SK-N-SH (cell line): ENCODE measurements around the gene LNP1. TPM values are rescaled to one million over a fixed set of nuclear protein-coding genes. Genes with fewer than 3 reads are reported as not detected.

Source experiments
- CTCF ChIA-PET: fragments of 300-600, 350-600 bp; formaldehyde crosslinking; extraction: SDS; loops from one replicate; lab custom pipeline; 2021; lab: Yijun Ruan, JAX
- POLR2A ChIA-PET: fragments of 350-600 bp; sonication (Branson Sonifier 250); formaldehyde crosslinking; extraction: SDS; loops from one replicate; lab custom pipeline; 2020; ENCODE audit warnings: antibody characterized with exemption, inconsistent platforms; lab: Yijun Ruan, JAX
- DNase-seq: peaks from one replicate; pipeline ENCODE4 v3.0.0; 2012
- H2AFZ ChIP-seq: fragments of 200-600 bp; sonication (generic); 2 replicates; pipeline ENCODE4 v1.8.1; 2016; ENCODE audit warnings: antibody characterized with exemption, mild to moderate bottlenecking, low read depth
- H3F3A ChIP-seq: fragments of 200-600 bp; sonication (generic); replicated peaks from 2 replicates; pipeline ENCODE3; 2016; ENCODE audit warnings: antibody characterized with exemption, mild to moderate bottlenecking; ENCODE audit not compliant: insufficient read depth
- H3K27ac ChIP-seq, 2 experiments: fragments of 200-500 bp in 1 of 2; fragments of 200-600 bp in 1 of 2; sonication (Bioruptor generic) in 1 of 2; sonication (generic), shearing (Covaris generic) in 1 of 2; 2 replicates each; pipeline versions ENCODE4 v1.5.1 to v1.6.1; 2014 to 2016; ENCODE audit warnings: low read depth in 2 of 2, inconsistent platforms in 1 of 2, low read length in 1 of 2, mild to moderate bottlenecking in 1 of 2, mixed read lengths in 1 of 2
- H3K27me3 ChIP-seq: fragments of 200-600 bp; sonication (generic), shearing (Covaris generic); 2 replicates; pipeline ENCODE4 v1.6.1; 2016; ENCODE audit warnings: mixed run types; ENCODE audit not compliant: insufficient read depth
- H3K36me3 ChIP-seq, 2 experiments: fragments of 200-500 bp in 1 of 2; fragments of 200-600 bp in 1 of 2; sonication (Bioruptor generic) in 1 of 2; sonication (generic) in 1 of 2; replicated peaks in 1 of 2; 2 replicates each; pipeline versions ENCODE3 to v1.5.1; 2014 to 2016; ENCODE audit warnings: low read length in 1 of 2, mild to moderate bottlenecking in 1 of 2; ENCODE audit not compliant: insufficient read depth in 2 of 2, control insufficient read depth in 1 of 2
- H3K4me1 ChIP-seq, 2 experiments: fragments of 200-500 bp in 1 of 2; fragments of 200-600 bp in 1 of 2; sonication (Bioruptor generic) in 1 of 2; sonication (generic), shearing (Covaris generic) in 1 of 2; 2 replicates each; pipeline versions ENCODE4 v1.5.1 to v1.6.1; 2014 to 2016; ENCODE audit warnings: low read depth in 1 of 2, low read length in 1 of 2, mixed run types in 1 of 2; ENCODE audit not compliant: insufficient read depth in 2 of 2, control insufficient read depth in 1 of 2
- H3K4me2 ChIP-seq: fragments of 200-600 bp; sonication (generic), shearing (Covaris generic); 2 replicates; pipeline ENCODE4 v1.6.1; 2017; ENCODE audit warnings: mixed run types
- H3K4me3 ChIP-seq, 2 experiments: fragments of 200-500 bp in 1 of 2; fragments of 200-600 bp in 1 of 2; sonication (Bioruptor generic) in 1 of 2; sonication (generic), shearing (Covaris generic) in 1 of 2; 2 replicates each; pipeline versions ENCODE4 v1.5.1 to v1.8.1; 2014 to 2016; ENCODE audit warnings: low read depth in 2 of 2, inconsistent platforms in 1 of 2, low read length in 1 of 2, mild to moderate bottlenecking in 1 of 2, mixed read lengths in 1 of 2, moderate library complexity in 1 of 2
- H3K79me2 ChIP-seq: fragments of 200-600 bp; sonication (generic); 2 replicates; pipeline ENCODE4 v1.8.1; 2017; ENCODE audit warnings: mild to moderate bottlenecking; ENCODE audit not compliant: insufficient read depth
- H3K9ac ChIP-seq: fragments of 200-600 bp; sonication (generic); 2 replicates; pipeline ENCODE4 v1.6.1; 2017; ENCODE audit warnings: mixed run types
- H3K9me2 ChIP-seq: fragments of 200-600 bp; sonication (generic); 2 replicates; pipeline ENCODE4 v1.6.1; 2017; ENCODE audit warnings: mixed run types
- H3K9me3 ChIP-seq: fragments of 200-600 bp; sonication (generic); 2 replicates; pipeline ENCODE4 v1.6.1; 2017; ENCODE audit warnings: mixed run types, mild to moderate bottlenecking, moderate library complexity
- H4K20me1 ChIP-seq: fragments of 200-600 bp; sonication (generic); 2 replicates; pipeline ENCODE4 v1.6.1; 2017; ENCODE audit warnings: mild to moderate bottlenecking, mixed run types; ENCODE audit not compliant: insufficient read depth
- CHD2 ChIP-seq: fragments of 150-350 bp; IDR thresholded peaks from 2 replicates; pipeline ENCODE4 v1.6.1; 2018; ENCODE audit warnings: low read length; ENCODE audit not compliant: partially characterized antibody
- CTCF ChIP-seq: fragments of 200-600 bp; sonication (generic); IDR thresholded peaks from 2 replicates; pipeline ENCODE4 v1.6.1; 2017; ENCODE audit warnings: antibody characterized with exemption, mild to moderate bottlenecking, moderate library complexity
- EP300 ChIP-seq, 2 experiments: IDR thresholded peaks; 2 replicates each; pipeline versions ENCODE4 v1.4.0 to v1.6.1; 2012; ENCODE audit warnings: borderline replicate concordance in 1 of 2, low read depth in 1 of 2, low read length in 1 of 2
- FOSL2 ChIP-seq: IDR thresholded peaks from 2 replicates; pipeline ENCODE4 v1.4.0; 2012; ENCODE audit warnings: low read depth, mild to moderate bottlenecking, moderate library complexity, borderline replicate concordance
- FOXJ3 ChIP-seq: sonication (generic); formaldehyde crosslinking; IDR thresholded peaks from 2 replicates; pipeline ENCODE4 v1.5.1; 2020; ENCODE audit warnings: mild to moderate bottlenecking, missing genetic modification reagents
- GATA2 ChIP-seq: sonication (generic); formaldehyde crosslinking; IDR thresholded peaks from 2 replicates; pipeline ENCODE4 v1.5.0; 2020; ENCODE audit warnings: mild to moderate bottlenecking, missing genetic modification reagents
- JUND ChIP-seq: IDR thresholded peaks from 2 replicates; pipeline ENCODE4 v1.4.0; 2012
- MAX ChIP-seq: IDR thresholded peaks from 2 replicates; pipeline ENCODE4 v1.4.0; 2012; ENCODE audit warnings: low read depth
- NRF1 ChIP-seq: IDR thresholded peaks from 2 replicates; pipeline ENCODE4 v1.6.1; 2012; ENCODE audit warnings: low read depth, mild to moderate bottlenecking, low read length
- RAD21 ChIP-seq: IDR thresholded peaks from 2 replicates; pipeline ENCODE4 v1.6.1; 2012; ENCODE audit warnings: mild to moderate bottlenecking, low read length
- RFX5 ChIP-seq: IDR thresholded peaks from 2 replicates; pipeline ENCODE4 v1.6.1; 2012; ENCODE audit warnings: mild to moderate bottlenecking, improper control_type of control experiment, low read length
- SIN3A ChIP-seq: IDR thresholded peaks from 2 replicates; pipeline ENCODE4 v1.6.1; 2012; ENCODE audit warnings: low read depth, mild to moderate bottlenecking, low read length, moderate library complexity, borderline replicate concordance
- TAF1 ChIP-seq: IDR thresholded peaks from 2 replicates; pipeline ENCODE4 v1.6.1; 2012; ENCODE audit warnings: low read depth, mild to moderate bottlenecking, low read length, moderate library complexity, borderline replicate concordance
- USF1 ChIP-seq: IDR thresholded peaks from 2 replicates; pipeline ENCODE4 v1.4.0; 2012; ENCODE audit warnings: low read depth, borderline replicate concordance
- YY1 ChIP-seq: IDR thresholded peaks from 2 replicates; pipeline ENCODE4 v1.4.0; 2012; ENCODE audit warnings: low read depth, mild to moderate bottlenecking
- ZBTB33 ChIP-seq: IDR thresholded peaks from 2 replicates; pipeline ENCODE4 v1.4.0; 2012; ENCODE audit warnings: low read depth, borderline replicate concordance
- WGBS: methylation state at CpG from one replicate; pipeline ENCODE4 v1.1.6; 2017; ENCODE audit warnings: low lambda C conversion rate; 5-methylcytosine and 5-hydroxymethylcytosine counted together
- polyA plus RNA-seq, 3 experiments: library from polyadenylated mRNA; depleted of rRNA; stranded (reverse); fragments of >200 nt; gene quantifications; 2 replicates each; pipeline ENCODE4 v1.2.3, GENCODE V29; 2012
- TF ChIP-seq, protein P1 (sequence below): fragments of 150-350 bp; IDR thresholded peaks from 2 replicates; pipeline ENCODE4 v1.6.1; 2016; ENCODE audit warnings: mild to moderate bottlenecking, low read depth, low read length
- TF ChIP-seq, protein P2 (sequence below): IDR thresholded peaks from 2 replicates; pipeline ENCODE4; 2012
- TF ChIP-seq, protein P3 (sequence below): IDR thresholded peaks from 2 replicates; pipeline ENCODE4 v1.6.1; 2012; ENCODE audit warnings: mild to moderate bottlenecking, low read depth, low read length, moderate library complexity

LNP1 gene
- polyA plus RNA-seq, 1 of the 3 experiments (the other 2 are of a cell fraction): 2.3 TPM

GRCh38 chr3:100427699-100428098 is 26.4 kb downstream of the LNP1 start:
- no peak overlapping the region for H3K27ac ChIP-seq
- TF ChIP-seq CTCF (no peak), USF1 (no peak), NRF1 (no peak), SIN3A (no peak), FOXJ3 (no peak), CHD2 (no peak), GATA2 (CRISPR knock-in tag) (no peak), TAF1 (no peak), JUND (no peak), YY1 (no peak), FOSL2 (no peak), RFX5 (no peak), EP300 (IDR thresholded peaks at IDR 0.05; ENCODE audit: borderline replicate concordance in 1 of 2, low read depth in 1 of 2, low read length in 1 of 2) (no peak), MAX (no peak), ZBTB33 (no peak), RAD21 (no peak)
- TF ChIP-seq, protein P1, sequence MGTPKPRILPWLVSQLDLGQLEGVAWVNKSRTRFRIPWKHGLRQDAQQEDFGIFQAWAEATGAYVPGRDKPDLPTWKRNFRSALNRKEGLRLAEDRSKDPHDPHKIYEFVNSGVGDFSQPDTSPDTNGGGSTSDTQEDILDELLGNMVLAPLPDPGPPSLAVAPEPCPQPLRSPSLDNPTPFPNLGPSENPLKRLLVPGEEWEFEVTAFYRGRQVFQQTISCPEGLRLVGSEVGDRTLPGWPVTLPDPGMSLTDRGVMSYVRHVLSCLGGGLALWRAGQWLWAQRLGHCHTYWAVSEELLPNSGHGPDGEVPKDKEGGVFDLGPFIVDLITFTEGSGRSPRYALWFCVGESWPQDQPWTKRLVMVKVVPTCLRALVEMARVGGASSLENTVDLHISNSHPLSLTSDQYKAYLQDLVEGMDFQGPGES: no peak
- TF ChIP-seq, protein P2, sequence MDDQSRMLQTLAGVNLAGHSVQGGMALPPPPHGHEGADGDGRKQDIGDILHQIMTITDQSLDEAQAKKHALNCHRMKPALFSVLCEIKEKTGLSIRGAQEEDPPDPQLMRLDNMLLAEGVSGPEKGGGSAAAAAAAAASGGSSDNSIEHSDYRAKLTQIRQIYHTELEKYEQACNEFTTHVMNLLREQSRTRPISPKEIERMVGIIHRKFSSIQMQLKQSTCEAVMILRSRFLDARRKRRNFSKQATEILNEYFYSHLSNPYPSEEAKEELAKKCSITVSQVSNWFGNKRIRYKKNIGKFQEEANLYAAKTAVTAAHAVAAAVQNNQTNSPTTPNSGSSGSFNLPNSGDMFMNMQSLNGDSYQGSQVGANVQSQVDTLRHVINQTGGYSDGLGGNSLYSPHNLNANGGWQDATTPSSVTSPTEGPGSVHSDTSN: no peak
- TF ChIP-seq, protein P3, sequence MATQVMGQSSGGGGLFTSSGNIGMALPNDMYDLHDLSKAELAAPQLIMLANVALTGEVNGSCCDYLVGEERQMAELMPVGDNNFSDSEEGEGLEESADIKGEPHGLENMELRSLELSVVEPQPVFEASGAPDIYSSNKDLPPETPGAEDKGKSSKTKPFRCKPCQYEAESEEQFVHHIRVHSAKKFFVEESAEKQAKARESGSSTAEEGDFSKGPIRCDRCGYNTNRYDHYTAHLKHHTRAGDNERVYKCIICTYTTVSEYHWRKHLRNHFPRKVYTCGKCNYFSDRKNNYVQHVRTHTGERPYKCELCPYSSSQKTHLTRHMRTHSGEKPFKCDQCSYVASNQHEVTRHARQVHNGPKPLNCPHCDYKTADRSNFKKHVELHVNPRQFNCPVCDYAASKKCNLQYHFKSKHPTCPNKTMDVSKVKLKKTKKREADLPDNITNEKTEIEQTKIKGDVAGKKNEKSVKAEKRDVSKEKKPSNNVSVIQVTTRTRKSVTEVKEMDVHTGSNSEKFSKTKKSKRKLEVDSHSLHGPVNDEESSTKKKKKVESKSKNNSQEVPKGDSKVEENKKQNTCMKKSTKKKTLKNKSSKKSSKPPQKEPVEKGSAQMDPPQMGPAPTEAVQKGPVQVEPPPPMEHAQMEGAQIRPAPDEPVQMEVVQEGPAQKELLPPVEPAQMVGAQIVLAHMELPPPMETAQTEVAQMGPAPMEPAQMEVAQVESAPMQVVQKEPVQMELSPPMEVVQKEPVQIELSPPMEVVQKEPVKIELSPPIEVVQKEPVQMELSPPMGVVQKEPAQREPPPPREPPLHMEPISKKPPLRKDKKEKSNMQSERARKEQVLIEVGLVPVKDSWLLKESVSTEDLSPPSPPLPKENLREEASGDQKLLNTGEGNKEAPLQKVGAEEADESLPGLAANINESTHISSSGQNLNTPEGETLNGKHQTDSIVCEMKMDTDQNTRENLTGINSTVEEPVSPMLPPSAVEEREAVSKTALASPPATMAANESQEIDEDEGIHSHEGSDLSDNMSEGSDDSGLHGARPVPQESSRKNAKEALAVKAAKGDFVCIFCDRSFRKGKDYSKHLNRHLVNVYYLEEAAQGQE: no peak
- H3K4me2 ChIP-seq: no peak overlapping the region
- no peaks in the 10 kb centered on the region for H3F3A ChIP-seq
- CTCF ChIA-PET: interaction anchor here (1.2 to 1.6 kb wide), 2 partner anchors 35 to 36 kb away, joined by 3 read pairs; no protein-coding TSS in a partner anchor
- H3K9me2 ChIP-seq: no peaks in the 10 kb centered on the region
- no peak overlapping the region for H3K9ac ChIP-seq
- no peaks in the 10 kb centered on the region for H3K9me3 ChIP-seq
- H3K4me3 ChIP-seq: no peak overlapping the region
- POLR2A ChIA-PET: no interaction called here
- H4K20me1 ChIP-seq: no peaks in the 10 kb centered on the region
- H3K4me1 ChIP-seq: no peaks in the 10 kb centered on the region; a peak in 2 of 4 replicates
- H3K27me3 ChIP-seq: no peaks in the 10 kb centered on the region
- H2AFZ ChIP-seq: no peak overlapping the region
- DNase-seq: no peak
- 94% methylated on average over 2 of the region's 2 CpGs for WGBS
- no peaks in the 10 kb centered on the region for H3K36me3 ChIP-seq
- no peaks in the 10 kb centered on the region for H3K79me2 ChIP-seq
